Ovary (tissue), 3 donors: ENCODE data around the gene ELP5.

Source experiments
- CTCF ChIP-seq, 3 donors: fragments of 450-650 bp in 2 of 3; fragments of 200-600 bp in 1 of 3; IDR thresholded peaks; one replicate each; pipeline versions ENCODE4 v1.5.1 to v1.8.0; 2016 to 2022; ENCODE audit warnings: antibody characterized with exemption in 3 of 3, mild to moderate bottlenecking in 1 of 3
- EP300 ChIP-seq: sonication (generic); formaldehyde crosslinking; IDR thresholded peaks from one replicate; pipeline ENCODE4 v1.6.1; 2017; ENCODE audit warnings: antibody characterized with exemption
- donor health status: DM: no; HTN: no; CAD: no.

DNA sequence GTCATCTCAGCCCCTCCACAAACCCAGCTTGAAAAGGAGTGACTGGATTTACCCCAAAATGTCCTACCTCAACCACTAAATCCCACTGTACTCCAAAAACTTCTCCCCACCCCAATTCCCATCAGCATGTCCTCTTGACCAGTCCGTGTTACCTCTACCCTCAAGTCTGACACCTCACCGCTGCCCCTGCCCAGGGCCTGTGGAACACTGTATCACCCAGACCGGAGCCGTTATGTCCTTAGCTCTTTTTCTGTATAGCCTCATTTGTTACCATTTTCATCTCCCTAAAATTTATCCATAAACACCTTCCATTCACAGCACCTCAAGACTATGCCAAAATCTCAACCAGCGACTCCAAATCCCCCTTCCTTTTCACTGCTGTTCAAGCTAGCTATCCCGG is 15.2 kb upstream of the ELP5 start:
- no peak for TF ChIP-seq CTCF (IDR thresholded peaks at IDR 0.05)
- TF ChIP-seq EP300: no peak
